WTC11 (cell line): ENCODE data around the gene RFTN2. TPM values are rescaled to one million over a fixed set of nuclear protein-coding genes. Genes with fewer than 3 reads are reported as not detected.

Experiments
- ARID4B ChIP-seq: sonication (generic); formaldehyde crosslinking; IDR thresholded peaks from 2 replicates; pipeline ENCODE4 v1.8.0; 2023; ENCODE audit warnings: missing genetic modification reagents, mild to moderate bottlenecking, borderline replicate concordance
- ATF1 ChIP-seq: sonication (generic); formaldehyde crosslinking; IDR thresholded peaks from 2 replicates; pipeline ENCODE4 v1.8.1; 2023; ENCODE audit warnings: mild to moderate bottlenecking, moderate library complexity, missing genetic modification reagents
- ATF2 ChIP-seq: sonication (generic); formaldehyde crosslinking; IDR thresholded peaks from 2 replicates; pipeline ENCODE4 v1.8.1; 2022; ENCODE audit warnings: low read depth, missing genetic modification reagents, borderline replicate concordance
- CREM ChIP-seq: sonication (generic); formaldehyde crosslinking; IDR thresholded peaks from 2 replicates; pipeline ENCODE4 v1.8.1; 2022; ENCODE audit warnings: mild to moderate bottlenecking, missing genetic modification reagents, moderate library complexity
- E2F4 ChIP-seq: sonication (generic); formaldehyde crosslinking; IDR thresholded peaks from 2 replicates; pipeline ENCODE4 v1.8.1; 2022; ENCODE audit warnings: low read depth, mild to moderate bottlenecking, moderate library complexity, missing genetic modification reagents, borderline replicate concordance
- IRF1 ChIP-seq: sonication (generic); formaldehyde crosslinking; IDR thresholded peaks from 2 replicates; pipeline ENCODE4 v1.8.0; 2023; ENCODE audit warnings: missing genetic modification reagents
- JAZF1 ChIP-seq: fragments of 250-450 bp; sonication (Bioruptor Pico); IDR thresholded peaks from 2 replicates; pipeline ENCODE4 v1.9.0; 2021; ENCODE audit warnings: moderate library complexity, mild to moderate bottlenecking, inconsistent platforms
- JUN ChIP-seq: sonication (generic); formaldehyde crosslinking; IDR thresholded peaks from 2 replicates; pipeline ENCODE4 v1.8.0; 2023; ENCODE audit warnings: mild to moderate bottlenecking, missing genetic modification reagents
- KAT7 ChIP-seq: sonication (generic); formaldehyde crosslinking; IDR thresholded peaks from 2 replicates; pipeline ENCODE4 v1.8.1; 2023; ENCODE audit warnings: missing genetic modification reagents, mild to moderate bottlenecking, borderline replicate concordance
- MXD4 ChIP-seq: fragments of 250-450 bp; sonication (Bioruptor Pico); IDR thresholded peaks from 2 replicates; pipeline ENCODE4 v1.8.0; 2021; ENCODE audit warnings: mild to moderate bottlenecking, moderate library complexity, borderline replicate concordance
- PRDM15 ChIP-seq: sonication (generic); formaldehyde crosslinking; IDR thresholded peaks from 2 replicates; pipeline ENCODE4 v1.8.0; 2022; ENCODE audit warnings: missing genetic modification reagents
- RORB ChIP-seq: fragments of 250-450 bp; sonication (Bioruptor Pico); IDR thresholded peaks from 2 replicates; pipeline ENCODE4 v1.9.0; 2021; ENCODE audit warnings: mild to moderate bottlenecking
- STAT6 ChIP-seq: sonication (generic); formaldehyde crosslinking; conservative IDR thresholded peaks from 2 replicates; pipeline ENCODE4 v1.8.1; 2023; ENCODE audit warnings: mild to moderate bottlenecking, low read depth, missing genetic modification reagents, moderate library complexity
- ZNF281 ChIP-seq: sonication (generic); formaldehyde crosslinking; IDR thresholded peaks from 2 replicates; pipeline ENCODE4 v1.8.0; 2023; ENCODE audit warnings: mild to moderate bottlenecking, missing genetic modification reagents
- ZNF396 ChIP-seq: fragments of 250-450 bp; sonication (Bioruptor Pico); IDR thresholded peaks from 2 replicates; pipeline ENCODE4 v1.8.0; 2021; ENCODE audit warnings: mild to moderate bottlenecking, moderate library complexity, borderline replicate concordance
- ZNF416 ChIP-seq: fragments of 250-450 bp; sonication (Bioruptor Pico); IDR thresholded peaks from 2 replicates; pipeline ENCODE4 v1.9.0; 2021; ENCODE audit warnings: mild to moderate bottlenecking, inconsistent platforms
- ZNF423 ChIP-seq: fragments of 250-450 bp; sonication (Bioruptor Pico); IDR thresholded peaks from 2 replicates; pipeline ENCODE4 v2.1.2; 2022; ENCODE audit warnings: mild to moderate bottlenecking, moderate library complexity
- ZNF512 ChIP-seq: sonication (generic); formaldehyde crosslinking; IDR thresholded peaks from 2 replicates; pipeline ENCODE4 v1.8.1; 2022; ENCODE audit warnings: missing genetic modification reagents, borderline replicate concordance
- total RNA-seq: library from RNA; stranded (reverse); gene quantifications from 3 replicates; pipeline ENCODE4 v1.2.3, GENCODE V29; 2021

The RFTN2 gene
- total RNA-seq, 1 experiment from 2014 or later, result 1.9 TPM

- TF ChIP-seq PRDM15 (CRISPR knock-in tag) (no peak), ZNF512 (CRISPR knock-in tag) (no peak), JAZF1 (CRISPR knock-in tag) (no peak), ATF1 (CRISPR knock-in tag) (peak; percentile 92), MXD4 (CRISPR knock-in tag) (no peak), ARID4B (CRISPR knock-in tag) (peak; percentile 96), IRF1 (CRISPR knock-in tag) (peak; percentile 88), E2F4 (CRISPR knock-in tag) (peak; percentile 64; the same call in 1 of the 2 replicates), JUN (CRISPR knock-in tag) (peak; percentile 80), ZNF416 (CRISPR knock-in tag) (no peak), STAT6 (CRISPR knock-in tag) (0 out of 2 replicates have a peak, but pooled peaks have one; percentile 21), ZNF281 (CRISPR knock-in tag) (peak; percentile 76), CREM (CRISPR knock-in tag) (no peak), ZNF423 (CRISPR knock-in tag) (no peak), ZNF396 (CRISPR knock-in tag) (no peak), RORB (CRISPR knock-in tag) (no peak), ATF2 (peak; percentile 64; the same call in 1 of the 2 replicates), KAT7 (peak; percentile 96)
These were observed 29.9 kb upstream of the RFTN2 start, which contains the start of gene MARS2 (continued) for GRCh38 chr2:197705121-197705911.
